A673 (cell line): ENCODE data around the gene POLR1G. TPM values are rescaled to one million over a fixed set of nuclear protein-coding genes. Genes with fewer than 3 reads are reported as not detected.

Experiments used
- BruUV-seq: library from RNA; stranded (reverse); fragments of 400-500 nt; replicated peaks from 2 replicates; lab custom pipeline; 2021; lab: Mats Ljungman, UMichigan
- CTCF ChIA-PET: fragments of 300-600 bp; sonication (Branson Sonifier 250); formaldehyde crosslinking; loops from one replicate; lab custom pipeline; 2022; ENCODE audit warnings: antibody characterized with exemption; lab: Charles Lee
- POLR2A ChIA-PET: fragments of 300-600 bp; sonication (Branson Sonifier 250); formaldehyde crosslinking; loops from one replicate; lab custom pipeline; 2022; ENCODE audit warnings: antibody characterized with exemption; ENCODE audit not compliant: low non-redundant PET; lab: Charles Lee
- DNase-seq: peaks from one replicate; pipeline ENCODE4 v3.0.0-alpha.2; 2015; ENCODE audit warnings: low spot score
- H3K27ac ChIP-seq: fragments of 200-600 bp; sonication (generic); 2 replicates; pipeline ENCODE4 v1.5.1; 2016; ENCODE audit warnings: mixed run types, low read depth, mild to moderate bottlenecking, mixed read lengths, antibody characterized with exemption, low read length; ENCODE audit not compliant: poor library complexity, severe bottlenecking
- H3K27me3 ChIP-seq: fragments of 200-600 bp; sonication (generic); replicated peaks from 2 replicates; pipeline ENCODE4 v1.6.1; 2017; ENCODE audit warnings: mixed run types, low read depth, mild to moderate bottlenecking, mixed read lengths, antibody characterized with exemption, low read length; ENCODE audit not compliant: insufficient read depth, poor library complexity
- H3K36me3 ChIP-seq: fragments of 200-600 bp; sonication (generic); 2 replicates; pipeline ENCODE4 v1.6.1; 2016; ENCODE audit warnings: mixed run types, mild to moderate bottlenecking, mixed read lengths, antibody characterized with exemption, low read length; ENCODE audit not compliant: insufficient read depth, poor library complexity, severe bottlenecking
- H3K4me1 ChIP-seq: fragments of 200-600 bp; sonication (generic); 2 replicates; pipeline ENCODE4 v1.6.1; 2017; ENCODE audit warnings: mixed run types, mild to moderate bottlenecking, mixed read lengths, antibody characterized with exemption, low read length; ENCODE audit not compliant: insufficient read depth, poor library complexity, severe bottlenecking
- H3K4me3 ChIP-seq: fragments of 200-600 bp; sonication (generic); 2 replicates; pipeline ENCODE4 v1.5.1; 2016; ENCODE audit warnings: low read depth, mixed run types, mild to moderate bottlenecking, mixed read lengths, low read length; ENCODE audit not compliant: poor library complexity, severe bottlenecking
- H3K9me3 ChIP-seq: fragments of 200-600 bp; sonication (generic); 2 replicates; pipeline ENCODE4 v1.6.1; 2016; ENCODE audit warnings: mixed run types, low read depth, mild to moderate bottlenecking, mixed read lengths, antibody characterized with exemption, low read length; ENCODE audit not compliant: poor library complexity, severe bottlenecking
- CTCF ChIP-seq: fragments of 300-800, 200-600 bp; sonication (generic); conservative IDR thresholded peaks from 2 replicates; pipeline ENCODE4 v1.5.1; 2017; ENCODE audit warnings: low read depth, mild to moderate bottlenecking, antibody characterized with exemption, low read length, moderate library complexity, mixed read lengths
- EZH2 ChIP-seq: fragments of 200-600 bp; sonication (generic); IDR thresholded peaks from 2 replicates; pipeline ENCODE4 v1.6.1; 2017; ENCODE audit warnings: borderline replicate concordance, low read depth, mild to moderate bottlenecking, mixed read lengths, antibody characterized with exemption, low read length; ENCODE audit not compliant: poor library complexity, severe bottlenecking
- intact Hi-C: fragments of 100-400 bp; cut with micrococcal nuclease; formaldehyde crosslinking; loops from one replicate; pipeline ENCODE4 v1.10.0; 2022; ENCODE audit not compliant: unreplicated experiment
- total RNA-seq: library from RNA; stranded (reverse); gene quantifications from 2 replicates; pipeline ENCODE4 v1.2.3, GENCODE V29; 2021

The POLR1G gene
- total RNA-seq, 1 experiment from 2014 or later = 30.1 TPM

DNA sequence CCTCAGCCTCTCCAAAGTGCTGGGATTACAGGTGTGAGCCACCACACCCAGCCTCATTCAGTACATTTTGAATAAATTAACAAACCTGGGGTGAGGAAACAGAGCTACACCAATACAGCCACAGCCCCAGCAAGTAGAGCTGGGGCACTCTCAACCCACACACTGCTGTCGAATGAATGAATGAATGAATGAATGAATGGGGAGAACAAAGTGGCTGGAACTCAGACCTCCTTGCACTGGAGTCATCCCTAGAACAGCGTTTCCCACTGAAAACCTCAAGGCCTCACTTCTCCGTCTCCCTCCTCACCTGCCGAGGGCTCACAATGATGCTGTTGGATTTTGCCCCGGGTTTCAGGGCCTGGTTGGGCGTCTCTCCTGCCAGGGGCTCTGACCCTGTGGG lies 14.4 kb downstream of the POLR1G start:
- intact Hi-C loops = no loop called here
- BruUV-seq = no TSS peak
- H3K4me1 ChIP-seq = peaks cover 16% of the 10 kb centered on the region
- no peak overlapping the region for H3K4me3 ChIP-seq
- TF ChIP-seq CTCF (no peak), EZH2 (no peak)
- H3K27me3 ChIP-seq = no peaks in the 10 kb centered on the region
- POLR2A ChIA-PET = no interaction called here
- H3K27ac ChIP-seq = no peak overlapping the region
- H3K36me3 ChIP-seq = peaks cover 35% of the 10 kb centered on the region
- DNase-seq = no peak
- CTCF ChIA-PET = no interaction called here
- no peaks in the 10 kb centered on the region for H3K9me3 ChIP-seq

DNA sequence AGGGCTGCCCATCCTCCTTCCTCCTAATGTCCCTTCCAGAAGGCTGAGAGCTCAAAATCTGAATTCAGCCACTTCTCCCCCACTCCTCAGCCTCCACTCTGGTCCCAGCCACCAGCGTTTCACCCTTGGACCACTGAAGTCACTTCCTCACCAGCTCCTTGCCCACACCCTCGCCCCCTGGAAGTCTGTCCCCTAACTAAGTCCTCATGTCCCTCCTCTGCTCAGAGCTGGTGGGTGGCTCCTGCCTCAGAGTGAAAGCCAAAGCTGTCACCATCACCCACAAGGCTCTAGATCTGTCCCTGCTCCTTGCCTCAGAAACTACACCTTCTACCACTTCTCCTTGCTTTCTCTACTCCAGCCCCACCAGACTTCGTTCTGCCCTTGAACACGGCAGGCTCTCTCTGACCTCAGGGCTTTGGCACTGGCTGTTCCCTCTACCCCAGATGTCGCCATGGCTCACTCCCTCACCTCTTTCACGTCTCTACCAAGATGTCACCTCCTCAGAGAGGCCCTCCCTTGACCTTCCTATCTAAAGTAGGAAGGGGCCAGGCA lies 15.6 kb downstream of the POLR1G start:
- peaks cover 16% of the 10 kb centered on the region for H3K4me1 ChIP-seq
- peak overlapping the region; percentile 45 for H3K27ac ChIP-seq
- TF ChIP-seq CTCF (no peak), EZH2 (no peak)
- CTCF ChIA-PET = no interaction called here
- DNase-seq = no peak
- intact Hi-C loops = no loop called here
- H3K36me3 ChIP-seq = peaks cover 31% of the 10 kb centered on the region
- no peak overlapping the region for H3K4me3 ChIP-seq
- POLR2A ChIA-PET = no interaction called here
- no TSS peak for BruUV-seq
- no peaks in the 10 kb centered on the region for H3K9me3 ChIP-seq
- H3K27me3 ChIP-seq = no peaks in the 10 kb centered on the region

DNA sequence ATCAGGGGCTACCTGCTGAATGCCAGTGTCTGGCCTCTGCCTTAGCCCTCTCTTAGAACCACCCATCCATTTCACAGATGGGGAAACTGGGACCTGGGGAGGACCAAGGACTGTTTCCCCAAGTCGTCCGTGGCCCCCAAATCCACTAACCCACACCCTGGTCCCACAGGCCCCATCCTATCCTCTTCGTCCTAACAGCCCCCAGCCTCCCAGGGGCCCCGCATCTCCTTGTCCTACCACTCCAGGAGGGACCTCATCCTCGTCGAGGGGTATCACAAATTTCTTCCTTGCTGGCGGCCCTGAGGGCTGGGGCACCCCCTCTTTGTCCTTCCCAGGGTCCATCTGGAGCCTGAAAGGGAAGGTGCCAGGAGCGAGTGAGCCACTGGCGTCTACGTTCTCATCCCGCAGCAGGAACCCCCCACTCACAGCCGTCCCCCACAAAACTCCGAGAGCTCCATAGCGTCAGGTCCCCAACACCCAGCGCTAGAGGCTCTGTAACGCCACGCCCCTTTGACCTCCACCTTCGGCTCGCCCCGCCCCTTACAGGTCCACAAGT lies 16.7 kb downstream of the POLR1G start:
- no peak for DNase-seq
- Histone ChIP-seq H3K9me3 (no peaks in the 10 kb centered on the region), H3K36me3 (peaks cover 25% of the 10 kb centered on the region), H3K27me3 (no peaks in the 10 kb centered on the region), H3K4me3 (peak overlapping the region; percentile 63), H3K27ac (peak overlapping the region; percentile 89), H3K4me1 (peaks cover 16% of the 10 kb centered on the region)
- no peak for TF ChIP-seq CTCF
- TF ChIP-seq EZH2 = no peak
- BruUV-seq = TSS peak; percentile 84
- POLR2A ChIA-PET = interaction anchor here (0.6 kb wide), 1 partner anchor 57 kb away, joined by 6 read pairs; no protein-coding TSS in a partner anchor
- CTCF ChIA-PET = no interaction called here
- intact Hi-C loops = no loop called here
